ENCODE results near the gene PTPRE. TPM values are rescaled to one million over a fixed set of nuclear protein-coding genes. Genes with fewer than 3 reads are reported as not detected.

The PTPRE gene
- total RNA-seq, 1 experiment from 2014 or later, result 1.5 TPM

Other genes with a start within 250 kb of the PTPRE start
- not detected in 2 replicates for gene FOXI2, start 169.9 kb upstream of the PTPRE start, total RNA-seq (2014; rRNA removed; shearing (Covaris generic))
- gene CLRN3, start 14.2 kb upstream of the PTPRE start, total RNA-seq (2014; rRNA removed; shearing (Covaris generic)), result not detected in 2 replicates
- 26.7 and 50.4 TPM in 2 replicates for gene MKI67, start 219.3 kb downstream of the PTPRE start, total RNA-seq (2014; rRNA removed; shearing (Covaris generic))